Epidermal melanocyte (primary cell): Measurements from ENCODE around the gene ERC1.
"Not testable (repeated sequence)": the region's sequence is repeated elsewhere in the genome, so short reads cannot be mapped to it uniquely, and the experiment has no call there.

ENCODE experiments used
- DNase-seq: peaks from one replicate; pipeline ENCODE4 v3.0.0; 2011; ENCODE audit warnings: low spot score; ENCODE audit not compliant: insufficient read length

ERC1 gene

GRCh38 chr12:1122786-1123185, 131.8 kb downstream of the ERC1 start:
- no peak for DNase-seq

- DNase-seq: no peak
Measured at GRCh38 chr12:1126091-1126490, 135.1 kb downstream of the ERC1 start.

DNA sequence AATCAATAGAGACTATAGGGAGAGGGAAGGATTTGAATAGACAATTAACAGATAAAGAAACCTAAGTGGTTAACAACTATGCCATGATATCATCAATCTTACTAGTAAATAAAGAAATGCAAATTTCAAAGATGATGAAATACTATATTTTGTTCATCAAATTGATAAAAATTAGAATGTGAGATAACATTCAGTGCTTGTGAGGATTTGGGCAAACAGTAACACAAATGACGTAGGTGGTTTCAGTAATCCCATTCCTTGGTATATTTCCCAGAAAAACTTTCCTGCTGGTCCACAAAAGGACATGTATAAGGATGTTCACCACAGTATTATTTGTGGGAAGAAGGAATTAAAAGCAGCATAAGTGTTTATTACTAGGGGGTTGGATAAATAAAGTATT, 136.0 kb downstream of the ERC1 start:
- no peak for DNase-seq

- DNase-seq: no peak
Measured at GRCh38 chr12:1130164-1130563, 139.1 kb downstream of the ERC1 start.

DNA sequence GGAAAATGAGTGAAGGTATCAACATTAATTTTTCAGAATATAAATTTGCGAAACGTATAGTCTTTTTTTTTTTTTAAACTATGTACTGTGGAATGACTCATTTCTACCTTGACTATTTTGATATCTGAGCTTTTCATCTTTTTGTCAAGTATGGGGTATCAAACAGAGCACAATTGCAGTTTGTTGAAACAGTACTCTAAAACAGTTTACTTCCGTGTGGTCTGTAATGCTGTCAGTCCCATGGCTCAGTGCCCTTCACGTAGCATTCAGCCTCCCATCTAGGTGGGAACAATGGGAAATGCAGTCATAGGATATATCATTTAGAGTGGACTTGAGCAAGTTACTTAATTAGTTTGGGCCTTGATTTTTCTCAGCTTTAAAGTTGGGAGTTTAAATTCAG, 139.5 kb downstream of the ERC1 start:
- DNase-seq: no peak

- DNase-seq: no peak
Measured at GRCh38 chr12:1131811-1132224, 140.8 kb downstream of the ERC1 start.

GRCh38 chr12:1132311-1132710, 141.3 kb downstream of the ERC1 start:
- no peak for DNase-seq

DNA sequence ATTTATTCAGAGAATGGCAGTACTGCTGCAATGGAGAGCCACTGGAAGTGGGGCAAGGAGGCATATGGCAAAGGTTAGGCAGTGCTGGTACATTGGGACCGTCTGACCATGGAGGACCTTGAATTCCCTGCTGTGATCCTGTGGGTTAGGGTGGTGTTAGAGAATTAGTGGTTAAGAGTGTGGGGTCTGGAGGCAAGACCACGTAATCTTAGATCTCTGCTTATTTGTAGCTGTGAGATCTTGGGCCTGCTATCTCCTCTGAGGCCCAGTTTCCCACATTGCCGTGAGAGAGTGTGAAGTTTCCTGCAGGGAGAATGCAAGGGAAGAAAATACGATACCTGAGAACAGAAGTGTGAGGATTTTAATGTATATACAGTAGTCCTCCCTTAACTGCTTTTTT, 147.7 kb downstream of the ERC1 start:
- no peak for DNase-seq

DNA sequence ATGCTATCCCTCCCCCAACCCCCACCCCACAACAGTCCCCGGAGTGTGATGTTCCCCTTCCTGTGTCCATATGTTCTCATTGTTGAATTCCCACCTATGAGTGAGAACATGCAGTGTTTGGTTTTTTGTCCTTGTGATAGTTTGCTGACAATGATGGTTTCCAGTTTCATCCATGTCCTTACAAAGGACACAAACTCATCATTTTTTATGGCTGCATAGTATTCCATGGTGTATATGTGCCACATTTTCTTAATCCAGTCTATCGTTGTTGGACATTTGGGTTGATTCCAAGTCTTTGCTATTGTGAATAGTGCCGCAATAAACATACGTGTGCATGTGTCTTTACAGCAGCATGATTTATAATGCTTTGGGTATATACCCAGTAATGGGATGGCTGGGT, 155.7 kb downstream of the ERC1 start:
- not testable (repeated sequence) for DNase-seq

DNA sequence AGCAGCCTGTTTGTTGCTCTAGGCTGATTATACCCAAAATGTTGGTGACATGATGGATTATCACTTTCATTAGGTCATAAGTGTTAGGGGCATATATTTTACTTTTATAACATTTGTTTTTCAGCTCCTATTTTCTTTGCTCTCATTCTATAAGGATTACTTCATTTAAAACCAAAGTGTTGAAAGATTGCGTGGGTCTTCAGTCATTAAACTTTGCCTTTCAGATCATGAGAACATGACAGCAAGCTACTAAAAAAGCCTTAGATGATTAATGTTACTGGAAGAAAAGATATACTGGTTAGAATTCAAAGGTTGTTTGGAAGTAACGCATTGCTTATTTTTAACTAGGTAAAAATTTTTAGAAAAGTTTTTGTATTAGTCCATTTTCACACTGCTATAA, 156.8 kb downstream of the ERC1 start:
- peak; percentile 40 for DNase-seq

DNA sequence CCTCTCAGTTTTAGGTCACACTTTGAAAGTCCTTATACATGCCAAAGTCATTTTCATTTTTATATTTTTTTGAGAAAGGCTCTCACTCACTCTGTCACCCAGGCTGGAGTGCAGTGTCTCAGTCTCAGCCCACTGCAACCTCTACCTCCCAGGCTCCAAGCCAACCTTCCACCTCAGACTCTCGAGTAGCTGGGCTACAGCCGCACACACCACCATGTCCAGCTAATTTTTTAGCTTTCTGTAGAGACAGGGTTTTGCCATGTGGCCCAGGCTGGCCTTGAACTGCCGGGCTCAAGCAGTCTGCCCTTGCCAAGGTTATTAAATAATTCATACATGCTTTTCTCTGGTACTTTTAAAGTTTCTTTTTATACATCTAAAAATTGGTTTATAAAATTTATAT, 166.0 kb downstream of the ERC1 start:
- DNase-seq: no peak

DNA sequence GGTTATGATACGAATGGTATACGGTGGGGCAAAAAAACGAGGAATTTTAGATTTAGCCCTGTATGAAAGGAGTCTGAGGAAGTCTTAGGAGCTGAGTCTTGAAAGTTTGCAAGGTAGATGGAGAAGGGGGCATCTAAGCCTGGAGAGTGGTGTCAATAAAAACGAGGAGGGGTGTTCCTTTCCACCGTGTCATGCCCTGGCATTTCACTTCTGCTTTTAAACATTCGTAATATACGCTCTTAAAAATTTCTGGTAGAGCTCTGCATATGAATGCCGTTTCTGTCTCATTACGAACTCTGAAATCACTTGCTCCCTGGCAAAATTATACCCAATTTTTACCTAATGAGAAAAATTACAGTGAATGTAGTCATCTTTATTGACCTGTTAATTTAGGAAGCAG, 170.2 kb downstream of the ERC1 start:
- no peak for DNase-seq

DNA sequence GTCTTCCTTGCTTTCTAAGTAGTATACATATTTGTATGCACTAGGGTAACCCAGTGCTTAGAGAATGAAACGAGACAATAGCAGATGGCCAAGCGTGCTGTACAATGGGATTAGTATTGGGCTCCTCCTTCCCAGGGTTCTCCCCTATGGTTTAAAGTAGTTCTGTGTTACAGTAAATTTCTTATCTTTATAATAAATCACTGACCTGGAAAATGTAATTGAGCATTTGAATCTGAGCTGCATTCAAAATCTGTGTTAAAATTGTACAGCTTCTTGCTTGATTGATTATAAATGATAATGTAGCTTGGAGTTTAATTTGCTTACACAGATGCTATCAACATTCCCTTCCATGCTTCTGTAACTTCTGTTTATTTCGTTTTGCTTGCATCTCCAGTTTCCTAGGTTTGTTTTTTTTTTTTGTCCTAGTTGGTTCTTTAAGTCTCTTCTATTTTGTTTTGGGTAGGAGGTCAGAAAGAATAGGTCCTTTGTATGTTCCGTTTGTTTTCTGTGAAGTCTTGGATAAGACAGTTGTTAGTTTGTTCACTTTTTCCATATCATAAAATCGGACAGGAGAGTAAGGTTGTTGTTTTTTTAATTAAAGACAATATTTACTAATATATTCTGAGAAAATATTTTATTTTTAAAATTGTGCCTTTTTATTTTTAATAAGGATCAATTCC, 171.2 kb downstream of the ERC1 start:
- no peak for DNase-seq

DNA sequence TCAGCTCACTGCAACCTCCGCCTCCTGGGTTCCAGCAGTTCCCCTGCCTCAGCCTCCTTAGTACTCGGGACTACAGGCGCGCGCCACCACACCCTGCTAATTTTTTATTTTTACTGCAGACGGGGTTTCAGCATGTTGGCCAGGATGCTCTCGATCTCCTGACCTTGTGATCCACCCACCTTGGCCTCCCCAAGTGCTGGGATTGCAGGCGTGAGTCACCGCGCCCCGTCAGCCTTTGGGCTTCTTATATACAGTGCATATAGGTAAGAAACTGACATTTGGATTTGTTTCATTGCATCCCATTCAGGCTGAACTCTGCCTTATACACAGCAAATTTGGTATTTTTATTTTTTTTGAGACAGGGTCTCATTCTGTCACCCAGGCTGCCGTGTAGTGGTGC, 176.8 kb downstream of the ERC1 start:
- DNase-seq: no peak

DNA sequence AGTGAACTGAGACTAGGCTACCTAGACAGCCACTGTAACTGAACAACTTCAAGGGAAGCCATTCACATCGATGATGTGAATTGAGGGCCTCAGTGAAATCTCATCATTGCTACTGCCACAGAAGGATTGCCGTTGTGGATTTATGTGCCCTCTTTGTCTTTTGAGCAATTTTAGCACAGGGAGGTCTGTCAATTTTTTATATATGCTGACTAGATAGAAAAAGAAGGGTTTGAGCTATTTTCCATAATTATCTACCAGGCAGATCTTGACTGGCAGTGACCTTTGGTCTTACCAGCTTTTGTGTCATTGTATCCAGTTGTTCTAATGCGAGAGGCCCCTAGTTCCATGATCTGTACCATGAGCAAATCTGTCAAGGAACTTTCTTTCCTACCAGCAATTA, 179.4 kb downstream of the ERC1 start:
- no peak for DNase-seq

GRCh38 chr12:1171657-1172408, 180.8 kb downstream of the ERC1 start:
- no peak for DNase-seq

DNA sequence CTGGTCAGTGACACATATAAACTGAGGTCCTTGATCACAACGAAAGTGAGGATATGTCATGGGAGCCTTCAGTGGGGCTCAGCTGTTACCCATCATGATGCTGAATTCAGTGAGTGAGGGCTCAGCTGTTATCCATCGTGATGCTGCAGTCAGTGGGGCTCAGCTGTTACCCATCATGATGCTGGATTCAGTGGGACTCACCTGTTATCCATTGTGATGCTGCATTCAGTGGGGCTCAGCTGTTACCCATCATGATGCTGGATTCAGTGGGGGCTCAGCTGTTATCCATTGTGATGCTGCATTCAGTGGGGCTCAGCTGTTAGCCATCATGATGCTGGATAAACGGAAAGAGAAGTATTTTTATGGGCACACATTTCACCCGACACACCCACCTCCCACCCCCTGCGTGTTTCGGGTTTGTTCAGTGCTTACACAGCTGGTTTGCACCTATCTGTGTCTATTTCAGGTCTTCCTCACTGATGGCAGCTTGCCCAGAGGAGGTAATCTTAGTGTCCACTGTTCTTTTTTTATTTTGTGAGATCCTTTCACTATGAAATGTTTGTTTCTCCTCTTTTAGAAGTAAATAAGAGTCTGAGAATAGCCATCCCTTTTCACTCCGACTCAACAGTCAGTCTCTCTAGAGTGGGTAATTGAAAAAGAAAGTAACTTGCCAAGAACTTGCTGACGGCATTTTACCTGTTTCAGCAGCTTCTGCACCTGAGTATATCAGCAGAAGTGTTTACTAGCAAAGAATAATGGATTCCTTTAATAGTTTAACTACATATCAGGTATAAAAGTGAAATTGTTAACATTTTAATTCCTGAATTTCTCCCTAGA, 183.0 kb downstream of the ERC1 start:
- no peak for DNase-seq

DNA sequence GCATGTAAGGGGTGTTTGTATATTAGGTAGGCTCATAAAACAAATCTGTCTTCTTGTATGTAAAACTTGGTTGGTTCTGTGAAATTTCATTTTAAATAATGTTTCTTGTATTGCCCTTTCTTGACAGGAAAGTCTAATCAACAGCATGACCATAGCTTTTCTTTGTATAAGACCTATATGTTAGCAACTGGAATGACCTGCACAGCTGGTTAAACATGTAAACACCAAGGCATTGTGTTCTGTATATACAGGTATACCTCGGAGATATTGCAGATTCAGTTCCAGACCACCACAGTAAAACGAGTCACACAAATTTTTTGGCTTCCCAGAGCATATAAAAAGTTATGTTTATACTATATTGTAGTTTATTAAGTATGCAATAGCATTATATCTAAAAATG, 183.6 kb downstream of the ERC1 start:
- DNase-seq: no peak

DNA sequence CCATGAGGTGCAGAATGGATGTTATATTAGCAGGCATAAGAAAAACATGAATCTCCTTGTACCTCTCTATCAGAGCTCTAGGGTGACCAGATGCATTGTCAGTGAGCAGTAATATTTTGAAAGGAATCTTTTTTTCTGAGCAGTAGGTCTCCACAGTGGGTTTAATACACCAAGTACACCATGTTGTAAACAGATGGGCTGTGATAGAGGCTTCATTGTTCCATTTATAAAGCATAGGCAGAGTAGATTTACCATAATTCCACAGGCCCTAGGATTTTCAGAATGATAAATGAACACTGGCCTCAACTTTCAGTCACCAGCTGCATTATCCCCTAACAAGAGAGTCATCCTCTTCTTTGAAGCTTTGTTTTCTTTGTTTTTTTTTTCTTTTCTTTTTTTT, 185.2 kb downstream of the ERC1 start:
- no peak for DNase-seq

- DNase-seq: no peak
Measured at GRCh38 chr12:1179128-1179527, 188.1 kb downstream of the ERC1 start.

DNA sequence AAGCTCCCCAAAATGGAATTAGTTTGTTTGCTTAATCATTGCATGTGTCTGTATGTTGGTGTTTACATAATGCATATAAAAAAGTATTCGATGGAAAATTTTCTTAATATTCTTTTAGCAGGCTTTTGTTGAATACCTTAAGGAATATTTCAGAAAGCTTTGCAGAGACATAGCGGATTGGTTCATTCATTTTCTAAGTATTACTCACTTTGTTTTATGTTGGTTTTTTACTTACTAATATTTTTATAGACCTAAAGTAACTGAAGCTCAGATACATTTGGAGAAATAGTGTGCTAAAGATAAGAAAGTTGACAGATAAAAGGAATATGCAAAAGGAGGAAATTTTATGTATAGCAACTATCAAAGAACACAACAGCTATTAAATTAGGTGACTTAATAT, 191.0 kb downstream of the ERC1 start:
- DNase-seq: no peak

- no peak for DNase-seq
Measured at GRCh38 chr12:1184402-1184801, 193.4 kb downstream of the ERC1 start.
